Islet precursor cell (in vitro differentiated cells): ENCODE results near the gene RAB1B.
A peak's percentile ranks its signal among the peaks of the same experiment; 100 is the strongest.

Source experiments
- DNase-seq: peaks from one replicate; pipeline ENCODE4 v3.0.0-alpha.2; 2018

RAB1B gene

DNA sequence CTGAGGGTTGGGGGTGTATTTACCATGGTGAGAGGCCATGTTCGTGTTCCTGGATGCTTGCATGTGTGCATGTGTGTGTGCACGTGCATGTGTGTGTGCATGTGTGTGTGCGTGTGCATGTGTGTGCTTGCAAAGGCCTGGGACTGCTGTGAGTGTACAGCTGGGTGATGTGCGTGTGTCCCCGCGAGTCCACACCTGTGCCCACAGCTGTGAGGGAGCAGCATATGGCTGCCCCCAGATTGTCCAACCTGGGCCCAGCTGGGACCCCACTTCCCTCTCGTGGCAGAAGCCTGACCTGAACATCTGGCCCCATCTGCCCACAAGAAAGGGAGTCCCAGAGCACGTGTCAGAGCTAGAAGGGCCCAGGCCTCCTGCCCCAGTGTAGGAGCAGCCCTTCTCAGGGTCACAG lies 56.8 kb downstream of the RAB1B start:
- DNase-seq = peak; percentile 50

DNA sequence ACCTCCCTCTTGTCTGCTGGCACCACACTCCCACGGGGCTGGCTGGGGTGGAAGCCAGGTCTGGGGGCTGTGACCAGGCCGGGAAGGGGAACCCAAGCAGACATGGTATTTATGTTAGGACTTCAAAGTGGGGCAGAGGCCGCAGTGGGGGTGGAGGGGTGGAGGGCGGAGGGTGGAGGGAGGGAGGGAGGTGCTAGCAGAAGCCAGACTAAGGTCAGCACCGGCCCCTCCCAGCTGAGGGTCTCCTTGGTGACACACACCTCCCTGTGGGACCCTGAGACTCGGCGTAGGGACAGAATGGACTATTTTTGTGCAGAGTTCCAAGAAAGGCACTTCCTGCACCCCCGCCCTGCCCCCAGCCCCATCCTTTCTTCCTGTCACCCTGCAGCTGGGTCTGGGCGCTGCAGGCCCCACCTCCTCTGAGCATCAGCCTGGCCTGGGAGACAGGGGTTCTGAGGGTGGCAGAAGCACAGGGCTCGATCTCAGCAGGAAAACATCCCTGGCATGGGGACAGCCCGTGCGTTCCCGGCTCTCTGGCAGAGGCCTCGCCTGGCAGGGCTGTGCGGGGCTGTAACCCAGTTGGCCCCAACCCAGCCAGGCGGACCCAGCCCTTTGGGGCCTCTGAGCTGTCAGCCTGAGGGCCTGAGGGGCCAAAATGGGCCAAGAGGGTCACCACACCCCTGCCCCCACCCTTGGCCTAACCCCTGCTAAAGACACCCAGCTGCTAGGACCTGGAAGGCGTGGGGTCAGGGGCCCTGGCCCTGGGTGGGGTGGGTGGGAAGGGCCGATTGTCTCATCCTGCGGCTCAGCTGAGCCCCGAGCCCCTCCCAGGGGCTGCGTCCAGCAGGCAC lies 58.0 kb downstream of the RAB1B start:
- DNase-seq = peak; percentile 78
